Activated CD8-positive, alpha-beta memory T cell treated with anti-CD3 and anti-CD28 coated beads, Interleukin-2, amount 10 ng/mL, durations not matched to agents 7 days and 5 days (primary cell): ENCODE data around the gene CTCFL. TPM values are rescaled to one million over a fixed set of nuclear protein-coding genes. Genes with fewer than 3 reads are reported as not detected.

Experiments
- ATAC-seq: fragments of 150-1000 bp; cut with Tn5 transposase; one replicate; pipeline ENCODE4 v1.10.0; 2021; ENCODE audit warnings: moderate library complexity
- CTCF ChIA-PET: fragments of 350-600 bp; sonication (Branson Sonifier 250); formaldehyde crosslinking; loops from one replicate; lab custom pipeline; 2021; ENCODE audit warnings: antibody characterized with exemption; lab: Charles Lee
- DNase-seq: peaks from one replicate; pipeline ENCODE4 v3.0.0-alpha.2; 2020
- H3K27ac Mint-ChIP-seq: one replicate; pipeline ENCODE4 v1.8.0; 2021; ENCODE audit warnings: mild to moderate bottlenecking, mixed read lengths
- H3K27me3 Mint-ChIP-seq: one replicate; pipeline ENCODE4 v1.8.0; 2021; ENCODE audit warnings: mixed read lengths
- H3K36me3 Mint-ChIP-seq: one replicate; pipeline ENCODE4 v1.8.0; 2021; ENCODE audit warnings: mild to moderate bottlenecking, mixed read lengths
- H3K4me1 Mint-ChIP-seq: one replicate; pipeline ENCODE4 v1.8.0; 2021; ENCODE audit warnings: mixed read lengths
- H3K4me3 Mint-ChIP-seq: one replicate; pipeline ENCODE4 v1.8.0; 2021; ENCODE audit warnings: mild to moderate bottlenecking, moderate library complexity, mixed read lengths
- H3K9me3 Mint-ChIP-seq: one replicate; pipeline ENCODE4 v1.8.0; 2022; ENCODE audit warnings: low read depth, mixed read lengths
- total RNA-seq, 2 experiments: library from RNA; stranded (reverse); gene quantifications; one replicate each; pipeline ENCODE4 v1.2.3, GENCODE V29; 2021

The CTCFL gene
- total RNA-seq, 2 experiments from 2014 or later = not detected

DNA sequence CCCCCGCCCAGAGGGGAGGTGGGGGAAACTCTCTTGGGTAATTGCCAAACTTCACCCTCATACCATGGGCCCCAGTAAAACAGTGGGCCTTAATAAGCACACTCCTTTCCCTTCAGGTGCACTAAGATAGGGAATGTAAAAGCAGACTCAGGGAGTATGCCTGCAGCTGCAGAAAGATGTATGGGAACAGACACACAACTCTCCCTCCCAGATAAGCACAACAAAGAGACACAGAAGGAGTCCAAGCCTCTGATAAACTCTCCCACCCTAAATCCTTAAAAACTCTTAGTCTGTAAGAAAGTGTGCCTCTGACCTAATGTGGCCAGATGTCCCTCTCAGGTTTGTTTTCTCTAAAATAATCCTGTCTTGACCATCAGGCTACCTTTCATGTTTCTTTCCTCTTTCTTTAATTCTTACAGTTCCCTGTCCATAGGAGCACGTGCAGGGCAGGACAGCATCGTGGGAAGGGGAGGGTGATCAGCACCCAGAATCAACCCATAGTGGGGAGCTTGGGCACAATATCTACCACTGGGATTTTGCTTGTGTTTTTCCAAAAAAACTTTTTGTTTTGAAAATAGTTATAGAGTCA lies 11.3 kb upstream of the CTCFL start:
- DNase-seq (no peak), ATAC-seq (no peak)
- Mint-ChIP-seq H3K27me3 (peaks cover 52% of the 10 kb centered on the region), H3K4me3 (no peak overlapping the region), H3K4me1 (no peaks in the 10 kb centered on the region), H3K27ac (no peak overlapping the region), H3K9me3 (no peaks in the 10 kb centered on the region), H3K36me3 (no peaks in the 10 kb centered on the region)
- CTCF ChIA-PET = no interaction called here

DNA sequence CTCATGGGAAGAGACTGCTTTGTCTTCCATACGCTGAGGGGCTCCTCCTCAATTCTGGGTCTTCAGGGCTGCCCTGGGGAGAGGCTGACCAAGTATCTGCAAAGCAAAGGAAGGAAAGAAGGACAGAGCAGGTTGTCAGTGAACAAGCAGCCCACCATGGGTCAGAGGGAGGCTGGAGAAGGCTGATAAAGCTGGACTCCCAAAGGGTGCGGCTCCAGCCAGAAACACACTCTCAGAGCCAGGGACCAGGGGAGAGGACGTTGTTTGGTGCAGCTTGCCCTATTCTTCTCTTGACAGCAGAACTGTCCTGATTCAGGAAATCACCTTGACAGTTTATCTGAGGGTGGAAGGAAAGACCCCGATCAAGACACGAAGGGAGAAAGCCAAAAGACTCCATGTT lies 10.4 kb upstream of the CTCFL start:
- Mint-ChIP-seq H3K27me3 (peaks cover 56% of the 10 kb centered on the region), H3K9me3 (no peaks in the 10 kb centered on the region), H3K4me3 (no peak overlapping the region), H3K36me3 (no peaks in the 10 kb centered on the region), H3K27ac (no peak overlapping the region), H3K4me1 (no peaks in the 10 kb centered on the region)
- ATAC-seq = no peak
- no peak for DNase-seq
- CTCF ChIA-PET = no interaction called here

DNA sequence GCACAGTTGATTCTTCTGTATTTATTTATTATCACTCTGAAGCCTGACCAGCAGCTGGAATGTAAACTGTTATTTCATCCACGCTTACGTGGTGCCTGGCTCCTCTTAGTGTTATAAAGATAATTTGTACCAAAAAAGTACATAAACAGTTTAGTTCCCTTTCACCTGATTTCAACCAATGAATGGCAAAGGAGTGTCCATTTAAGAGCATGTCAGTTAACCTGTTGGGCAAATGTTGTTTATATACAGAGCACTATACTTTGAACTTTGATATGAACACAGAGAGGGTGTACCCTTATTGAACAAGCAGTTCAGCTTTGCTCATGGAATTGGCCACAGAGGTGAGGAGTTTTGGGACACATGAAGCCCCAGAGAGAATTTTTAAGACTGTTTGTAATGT lies 7.2 kb upstream of the CTCFL start:
- no peaks in the 10 kb centered on the region for H3K9me3 Mint-ChIP-seq
- CTCF ChIA-PET = no interaction called here
- ATAC-seq = no peak
- peaks cover 42% of the 10 kb centered on the region for H3K27me3 Mint-ChIP-seq
- no peaks in the 10 kb centered on the region for H3K36me3 Mint-ChIP-seq
- no peaks in the 10 kb centered on the region for H3K4me1 Mint-ChIP-seq
- H3K4me3 Mint-ChIP-seq = no peak overlapping the region
- no peak overlapping the region for H3K27ac Mint-ChIP-seq
- no peak for DNase-seq

DNA sequence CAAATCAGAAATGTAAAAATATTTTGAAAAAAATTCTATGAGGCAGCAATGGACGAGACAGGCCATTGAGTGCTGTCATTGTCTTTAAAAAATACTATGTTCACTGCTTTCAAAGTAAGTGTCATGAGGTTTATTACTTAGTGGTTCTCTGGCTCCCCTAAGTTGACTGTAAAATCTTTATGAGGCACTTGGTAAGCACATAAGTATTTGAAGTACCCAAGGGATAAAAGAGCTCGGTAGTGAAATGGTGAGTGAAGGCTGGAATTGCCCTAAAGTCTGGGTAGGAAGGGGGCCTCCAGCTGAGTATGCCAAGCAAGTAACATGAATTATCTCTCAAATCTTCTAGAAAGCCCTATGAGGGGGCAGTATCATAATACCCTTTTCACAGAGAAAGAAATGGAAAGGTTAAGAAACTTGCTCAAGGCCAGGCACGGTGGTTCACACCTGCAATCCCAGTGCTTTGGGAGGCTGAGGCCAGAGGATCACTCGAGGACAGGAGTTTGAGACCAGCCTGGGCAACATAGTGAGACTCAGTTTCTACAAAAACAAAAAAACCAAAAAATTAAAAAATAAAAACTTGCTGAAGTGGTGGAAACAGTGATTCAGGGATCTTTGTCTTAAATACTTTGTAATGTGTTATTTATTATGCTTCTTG lies 5.5 kb upstream of the CTCFL start:
- Mint-ChIP-seq H3K36me3 (no peaks in the 10 kb centered on the region), H3K4me1 (no peaks in the 10 kb centered on the region), H3K4me3 (no peak overlapping the region), H3K9me3 (no peaks in the 10 kb centered on the region), H3K27me3 (peaks cover 27% of the 10 kb centered on the region), H3K27ac (no peak overlapping the region)
- no peak for ATAC-seq
- CTCF ChIA-PET = interaction anchor here (1.6 kb wide), 1 partner anchor 9 kb away, joined by 3 read pairs; no protein-coding TSS in a partner anchor
- no peak for DNase-seq

DNA sequence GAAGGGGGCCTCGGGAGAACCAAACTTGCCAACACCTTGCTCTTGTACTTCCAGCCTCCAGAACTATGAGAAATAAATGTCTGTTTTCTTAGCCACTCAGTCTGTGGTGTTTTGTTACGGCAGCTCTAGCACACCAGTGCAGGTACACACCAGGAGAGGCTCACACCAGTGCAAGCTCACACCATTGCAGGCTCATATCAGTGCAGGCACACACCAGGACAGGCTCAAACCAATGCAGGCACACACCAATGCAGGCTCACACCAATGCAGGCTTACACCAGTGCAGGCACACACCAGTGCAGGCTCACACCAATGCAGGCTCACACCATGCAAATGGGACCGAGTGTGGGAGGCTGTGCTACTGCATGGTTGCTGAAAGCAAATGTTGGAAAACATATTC lies 4.9 kb upstream of the CTCFL start:
- Mint-ChIP-seq H3K4me1 (no peaks in the 10 kb centered on the region), H3K27ac (no peak overlapping the region), H3K27me3 (peaks cover 21% of the 10 kb centered on the region), H3K9me3 (no peaks in the 10 kb centered on the region), H3K36me3 (no peaks in the 10 kb centered on the region), H3K4me3 (no peak overlapping the region)
- ATAC-seq (no peak), DNase-seq (no peak)
- CTCF ChIA-PET = interaction anchor here (1.6 kb wide), 1 partner anchor 9 kb away, joined by 3 read pairs; no protein-coding TSS in a partner anchor

DNA sequence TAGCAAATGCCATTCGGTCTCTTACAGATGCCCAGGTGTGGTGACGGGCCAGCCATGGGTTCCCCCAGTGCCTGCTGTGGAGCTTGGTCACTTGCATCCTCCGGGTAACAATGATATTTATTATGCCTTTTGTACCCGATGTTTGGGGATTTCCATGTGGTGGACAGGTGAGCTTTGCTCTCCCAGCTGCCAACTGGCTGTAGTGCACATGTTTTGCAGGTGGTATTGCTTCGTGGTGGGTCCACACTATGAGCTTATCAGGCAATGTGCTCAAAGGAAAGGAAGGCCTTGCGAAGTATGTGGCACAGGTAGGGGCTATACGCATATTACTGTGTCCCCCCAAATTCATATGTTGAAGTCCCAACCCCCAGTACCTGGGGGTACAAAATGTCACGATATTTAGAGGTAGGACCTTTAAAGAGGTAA lies 4.2 kb upstream of the CTCFL start:
- no peaks in the 10 kb centered on the region for H3K36me3 Mint-ChIP-seq
- peaks cover 21% of the 10 kb centered on the region for H3K27me3 Mint-ChIP-seq
- ATAC-seq (no peak), DNase-seq (no peak)
- no peak overlapping the region for H3K4me3 Mint-ChIP-seq
- CTCF ChIA-PET = no interaction called here
- H3K27ac Mint-ChIP-seq = no peak overlapping the region
- no peaks in the 10 kb centered on the region for H3K4me1 Mint-ChIP-seq
- no peaks in the 10 kb centered on the region for H3K9me3 Mint-ChIP-seq

DNA sequence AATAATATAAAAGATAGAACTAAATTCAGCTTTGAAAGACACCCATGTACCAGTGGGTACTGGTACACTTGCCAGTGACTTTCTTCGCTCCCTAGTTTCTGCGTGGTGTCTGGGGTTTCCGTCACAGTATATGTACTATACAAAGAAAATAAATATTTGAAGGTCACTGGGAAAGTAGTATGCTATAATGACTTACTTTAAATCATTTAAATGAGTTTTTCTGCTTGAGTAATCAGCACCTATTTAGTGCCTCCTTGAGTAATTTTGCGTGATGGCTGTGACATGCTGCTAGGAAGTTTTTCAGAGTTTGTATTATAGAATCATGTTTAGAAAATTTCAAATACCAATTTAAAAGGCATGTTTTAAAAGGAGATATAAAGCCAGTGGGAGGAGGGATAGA lies 3.2 kb upstream of the CTCFL start:
- CTCF ChIA-PET = interaction anchor here (1.2 kb wide), 2 partner anchors 10 to 166 kb away, joined by 3 read pairs; no protein-coding TSS in a partner anchor
- Mint-ChIP-seq H3K27ac (no peak overlapping the region), H3K4me1 (peaks cover 4% of the 10 kb centered on the region), H3K27me3 (peaks cover 17% of the 10 kb centered on the region), H3K4me3 (no peak overlapping the region), H3K9me3 (no peaks in the 10 kb centered on the region), H3K36me3 (no peaks in the 10 kb centered on the region)
- ATAC-seq (no peak), DNase-seq (no peak)

DNA sequence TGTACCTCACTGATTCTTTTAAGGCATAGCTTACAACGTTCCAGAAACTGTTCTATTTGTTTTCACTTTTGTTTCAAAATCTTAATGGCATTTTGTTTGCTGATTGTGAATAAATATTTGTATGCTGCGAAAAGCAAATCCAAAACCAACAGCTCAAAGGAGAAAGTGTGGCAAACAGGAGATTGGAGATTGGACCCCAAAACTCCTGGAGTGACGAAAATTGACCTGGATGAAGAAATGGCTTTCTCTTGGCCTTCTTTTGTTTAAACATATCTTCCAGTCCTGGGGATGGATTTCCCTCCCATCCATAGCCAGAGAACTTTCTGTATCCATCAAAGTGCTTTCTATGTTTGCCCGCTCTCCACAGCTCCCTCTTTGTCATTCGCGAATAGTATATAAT lies 2.8 kb upstream of the CTCFL start:
- H3K4me3 Mint-ChIP-seq = no peak overlapping the region
- no peak overlapping the region for H3K27ac Mint-ChIP-seq
- CTCF ChIA-PET = interaction anchor here (1.2 kb wide), 2 partner anchors 9 to 167 kb away, joined by 3 read pairs; no protein-coding TSS in a partner anchor
- DNase-seq (no peak), ATAC-seq (no peak)
- peaks cover 9% of the 10 kb centered on the region for H3K4me1 Mint-ChIP-seq
- H3K27me3 Mint-ChIP-seq = peaks cover 14% of the 10 kb centered on the region
- no peaks in the 10 kb centered on the region for H3K9me3 Mint-ChIP-seq
- H3K36me3 Mint-ChIP-seq = no peaks in the 10 kb centered on the region

DNA sequence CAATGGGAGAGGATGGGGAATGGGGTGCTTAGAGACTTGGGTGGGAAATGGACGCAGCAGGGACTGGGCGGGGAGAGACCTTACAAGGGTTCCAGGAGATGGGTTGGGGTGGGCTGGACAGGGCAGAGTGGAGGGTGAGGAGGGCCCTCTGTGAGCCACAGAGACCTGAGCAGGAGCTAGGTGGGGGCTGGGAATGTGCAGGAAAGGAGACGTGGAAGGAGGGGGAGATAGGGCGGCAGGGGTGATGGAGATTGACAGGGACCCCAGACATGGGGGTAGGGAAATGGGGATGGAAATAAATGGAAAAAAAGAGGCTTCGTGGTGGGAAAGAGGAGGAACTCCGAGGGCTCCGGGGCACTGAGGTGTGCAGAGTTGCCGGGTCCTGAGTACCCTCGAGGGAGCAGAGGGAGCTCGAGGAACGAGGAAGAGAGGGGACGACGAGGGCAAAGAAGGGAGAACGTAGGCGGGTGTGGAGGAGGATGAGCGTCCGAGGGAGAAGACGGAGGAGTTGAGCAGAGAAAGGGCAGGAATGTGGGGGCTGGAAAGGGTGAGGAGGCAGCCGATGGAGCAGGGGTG lies 2.0 kb upstream of the CTCFL start:
- CTCF ChIA-PET = interaction anchor here (1.2 kb wide), 2 partner anchors 9 to 167 kb away, joined by 3 read pairs; no protein-coding TSS in a partner anchor
- Mint-ChIP-seq H3K4me3 (no peak overlapping the region), H3K27ac (peak overlapping the region; percentile 61), H3K4me1 (peaks cover 15% of the 10 kb centered on the region), H3K9me3 (no peaks in the 10 kb centered on the region), H3K27me3 (peaks cover 8% of the 10 kb centered on the region), H3K36me3 (no peaks in the 10 kb centered on the region)
- no peak for ATAC-seq
- DNase-seq = no peak

DNA sequence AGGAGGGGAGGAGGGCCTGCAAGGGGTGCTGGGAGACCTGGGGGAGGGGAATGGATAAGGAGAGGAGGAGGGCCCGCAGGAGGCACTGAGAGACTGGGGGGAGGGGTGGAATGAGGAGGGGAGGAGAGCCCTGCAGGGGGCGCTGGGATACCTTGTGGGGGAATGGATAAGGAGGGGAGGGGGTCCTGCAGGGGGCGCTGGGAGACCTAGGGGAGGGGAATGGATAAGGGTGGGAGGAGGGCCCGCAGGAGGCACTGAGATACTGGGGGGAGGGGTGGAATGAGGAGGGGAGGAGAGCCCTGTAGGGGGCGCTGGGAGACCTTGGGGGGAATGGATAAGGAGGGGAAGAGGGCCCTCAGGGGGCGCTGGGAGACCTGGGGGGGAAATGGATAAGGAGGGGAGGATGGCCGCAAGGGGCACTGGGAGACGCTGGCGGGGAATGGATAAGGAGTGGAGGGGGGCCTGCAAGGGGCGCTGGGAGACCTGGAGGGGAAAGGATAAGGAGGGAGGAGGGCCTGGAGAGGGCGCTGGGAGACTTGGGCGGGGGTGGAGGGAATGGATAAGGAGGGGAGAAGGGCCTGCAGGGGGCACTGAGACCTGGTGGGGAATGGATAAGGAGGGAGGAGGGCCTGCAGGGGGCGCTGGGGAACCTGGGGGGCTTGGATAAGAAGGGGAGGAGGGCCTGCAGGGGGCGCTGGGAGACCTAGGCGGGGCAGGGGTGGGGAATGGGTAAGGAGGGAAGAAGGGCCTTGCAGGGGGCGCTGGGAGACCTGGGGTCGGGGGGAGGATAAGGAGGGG lies 1.3 kb upstream of the CTCFL start:
- no peak overlapping the region for H3K4me3 Mint-ChIP-seq
- DNase-seq (no peak), ATAC-seq (no peak)
- H3K27me3 Mint-ChIP-seq = peaks cover 8% of the 10 kb centered on the region
- H3K4me1 Mint-ChIP-seq = peaks cover 18% of the 10 kb centered on the region
- H3K9me3 Mint-ChIP-seq = no peaks in the 10 kb centered on the region
- no peak overlapping the region for H3K27ac Mint-ChIP-seq
- no peaks in the 10 kb centered on the region for H3K36me3 Mint-ChIP-seq
- CTCF ChIA-PET = no interaction called here

DNA sequence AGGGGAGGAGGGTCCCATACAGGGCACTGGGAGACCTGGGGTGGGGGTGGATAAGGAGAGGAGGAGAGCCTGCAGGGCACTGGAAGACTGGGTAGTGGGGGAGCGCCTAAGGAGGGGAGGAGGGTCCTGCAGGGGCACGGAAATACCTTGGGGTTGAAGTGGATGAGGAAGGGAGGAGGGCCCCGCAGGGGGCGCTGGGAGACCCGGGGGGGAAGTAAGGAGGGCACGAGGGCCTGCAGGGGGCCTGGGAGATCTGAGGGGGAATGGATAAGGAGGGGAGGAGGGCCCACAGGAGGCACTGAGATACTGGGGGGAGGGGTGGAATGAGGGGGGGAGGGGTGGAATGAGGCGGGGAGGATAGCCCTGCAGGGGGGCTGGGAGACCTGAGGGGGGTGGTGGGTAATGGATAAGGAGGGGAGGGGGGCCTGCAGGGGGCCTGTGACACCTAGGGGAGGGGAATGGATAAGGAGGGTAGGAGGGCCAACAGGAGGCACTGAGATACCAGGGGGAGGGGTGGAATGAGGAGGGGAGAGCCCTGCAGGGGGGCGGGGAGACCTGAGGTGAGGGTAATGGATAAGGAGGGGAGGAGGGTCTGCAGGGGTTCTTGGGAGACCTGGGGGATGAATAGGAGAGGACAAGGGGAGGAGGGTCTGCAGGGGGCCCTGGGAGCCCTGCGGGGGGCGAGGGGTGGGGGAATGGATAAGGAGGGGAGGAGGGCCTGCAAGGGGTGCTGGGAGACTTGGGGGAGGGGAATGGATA lies 567 bp upstream of the CTCFL start:
- H3K27ac Mint-ChIP-seq = no peak overlapping the region
- peaks cover 5% of the 10 kb centered on the region for H3K27me3 Mint-ChIP-seq
- DNase-seq = no peak
- H3K4me1 Mint-ChIP-seq = peaks cover 18% of the 10 kb centered on the region
- H3K9me3 Mint-ChIP-seq = no peaks in the 10 kb centered on the region
- no peaks in the 10 kb centered on the region for H3K36me3 Mint-ChIP-seq
- CTCF ChIA-PET = no interaction called here
- no peak overlapping the region for H3K4me3 Mint-ChIP-seq
- ATAC-seq = no peak

DNA sequence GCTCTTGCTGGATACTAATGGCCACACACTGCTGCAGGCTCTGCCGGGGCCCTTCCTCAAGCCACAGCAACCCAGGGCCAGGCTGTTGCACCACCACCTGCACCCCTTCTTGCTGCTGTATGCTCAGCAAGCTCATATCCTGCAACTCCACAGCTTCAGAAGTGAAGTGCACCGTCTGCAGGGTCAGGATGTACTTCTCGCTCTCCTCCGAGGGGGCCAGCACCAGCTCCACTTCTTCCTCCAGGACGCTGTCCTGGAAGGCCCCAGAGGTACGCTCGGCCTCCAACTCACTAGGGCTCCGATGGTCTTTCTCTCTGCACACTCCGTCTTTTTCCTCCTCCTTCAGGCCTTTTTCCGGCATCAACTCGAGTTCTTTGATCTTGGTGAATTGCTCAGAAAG lies 1.2 kb downstream of the CTCFL start:
- H3K27me3 Mint-ChIP-seq = peaks cover 7% of the 10 kb centered on the region
- ATAC-seq (no peak), DNase-seq (no peak)
- no peak overlapping the region for H3K27ac Mint-ChIP-seq
- H3K36me3 Mint-ChIP-seq = no peaks in the 10 kb centered on the region
- H3K9me3 Mint-ChIP-seq = no peaks in the 10 kb centered on the region
- H3K4me1 Mint-ChIP-seq = peaks cover 18% of the 10 kb centered on the region
- CTCF ChIA-PET = no interaction called here
- no peak overlapping the region for H3K4me3 Mint-ChIP-seq
